ENCODE measurements around the gene ACSS1. TPM values are rescaled to one million over a fixed set of nuclear protein-coding genes. Genes with fewer than 3 reads are reported as not detected.

The ACSS1 gene
- total and polyA plus RNA-seq, 8 donors = 26.6 to 44.3 (median 42.3) TPM

GRCh38 chr20:25031241-25031640 is 26.7 kb downstream of the ACSS1 start:
- TF ChIP-seq, protein P1, sequence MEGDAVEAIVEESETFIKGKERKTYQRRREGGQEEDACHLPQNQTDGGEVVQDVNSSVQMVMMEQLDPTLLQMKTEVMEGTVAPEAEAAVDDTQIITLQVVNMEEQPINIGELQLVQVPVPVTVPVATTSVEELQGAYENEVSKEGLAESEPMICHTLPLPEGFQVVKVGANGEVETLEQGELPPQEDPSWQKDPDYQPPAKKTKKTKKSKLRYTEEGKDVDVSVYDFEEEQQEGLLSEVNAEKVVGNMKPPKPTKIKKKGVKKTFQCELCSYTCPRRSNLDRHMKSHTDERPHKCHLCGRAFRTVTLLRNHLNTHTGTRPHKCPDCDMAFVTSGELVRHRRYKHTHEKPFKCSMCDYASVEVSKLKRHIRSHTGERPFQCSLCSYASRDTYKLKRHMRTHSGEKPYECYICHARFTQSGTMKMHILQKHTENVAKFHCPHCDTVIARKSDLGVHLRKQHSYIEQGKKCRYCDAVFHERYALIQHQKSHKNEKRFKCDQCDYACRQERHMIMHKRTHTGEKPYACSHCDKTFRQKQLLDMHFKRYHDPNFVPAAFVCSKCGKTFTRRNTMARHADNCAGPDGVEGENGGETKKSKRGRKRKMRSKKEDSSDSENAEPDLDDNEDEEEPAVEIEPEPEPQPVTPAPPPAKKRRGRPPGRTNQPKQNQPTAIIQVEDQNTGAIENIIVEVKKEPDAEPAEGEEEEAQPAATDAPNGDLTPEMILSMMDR (IDR thresholded peaks at IDR 0.05) = no peak
- peaks cover 0 to 13% of the 10 kb centered on the region in 2 donors for H3K36me3 ChIP-seq
- ATAC-seq = no peak
- H3K27ac ChIP-seq = no peak overlapping the region
- no peak overlapping the region for H3K4me3 ChIP-seq
- H3K27me3 ChIP-seq = no peaks in the 10 kb centered on the region
- DNase-seq = no peak
- no peaks in the 10 kb centered on the region for H3K9me3 ChIP-seq
- H3K4me1 ChIP-seq = peaks cover 6 to 28% of the 10 kb centered on the region in 2 donors
- intact Hi-C loops (cut with DNase I) = no loop called here

GRCh38 chr20:25030649-25031207 is 27.2 kb downstream of the ACSS1 start:
- Histone ChIP-seq H3K4me1 (peaks cover 6 to 25% of the 10 kb centered on the region in 2 donors), H3K4me3 (no peak overlapping the region), H3K27ac (no peak overlapping the region), H3K36me3 (peaks cover 0 to 13% of the 10 kb centered on the region in 2 donors), H3K27me3 (no peaks in the 10 kb centered on the region), H3K9me3 (no peaks in the 10 kb centered on the region)
- DNase-seq = peak in 1 of 4 donors; percentile 45
- intact Hi-C loops (cut with DNase I) = no loop called here
- TF ChIP-seq, protein P1 (IDR thresholded peaks at IDR 0.05) = no peak
- no peak for ATAC-seq

- Histone ChIP-seq H3K27ac (no peak overlapping the region), H3K9me3 (no peaks in the 10 kb centered on the region)
- intact Hi-C loops (cut with DNase I) = no loop called here
Measured at GRCh38 chr20:25030007-25030648, 27.8 kb downstream of the ACSS1 start.

GRCh38 chr20:25025986-25026605 is 31.8 kb downstream of the ACSS1 start:
- Histone ChIP-seq H3K27me3 (no peaks in the 10 kb centered on the region), H3K4me3 (no peak overlapping the region), H3K4me1 (peaks cover 0 to 9% of the 10 kb centered on the region in 2 donors), H3K9me3 (no peaks in the 10 kb centered on the region), H3K27ac (no peak overlapping the region), H3K36me3 (peaks cover 0 to 15% of the 10 kb centered on the region in 2 donors)
- peak; percentile 29 for ATAC-seq
- intact Hi-C loops (cut with DNase I) = no loop called here
- TF ChIP-seq, protein P1 (IDR thresholded peaks at IDR 0.05) = no peak
- DNase-seq = peak in 2 of 4 donors; percentile 29 to 59

More at GRCh38 chr20:25030007-25030648, 27.8 kb downstream of the ACSS1 start:
- Histone ChIP-seq H3K27me3 (no peaks in the 10 kb centered on the region), H3K36me3 (peaks cover 0 to 13% of the 10 kb centered on the region in 2 donors), H3K4me1 (peaks cover 6 to 21% of the 10 kb centered on the region in 2 donors), H3K4me3 (no peak overlapping the region)
- ATAC-seq = no peak
- peak in 1 of 4 donors; percentile 24 for DNase-seq
- TF ChIP-seq, protein P1 (IDR thresholded peaks at IDR 0.05) = no peak
